Esophagus squamous epithelium (tissue), 4 donors: Measurements from ENCODE around the gene PCNT.

ENCODE experiments used
- POLR2A ChIP-seq, 4 donors: fragments of 450-650 bp; IDR thresholded peaks; one replicate each; pipeline ENCODE4 v1.6.1; 2017; ENCODE audit warnings: antibody characterized with exemption in 4 of 4, mild to moderate bottlenecking in 4 of 4, moderate library complexity in 3 of 4
- TF ChIP-seq, protein P1 (sequence below), 6 experiments: fragments of 450-650 bp in 4 of 6; fragments of 200-600 bp in 2 of 6; sonication (generic) in 2 of 6; IDR thresholded peaks; one replicate each; pipeline ENCODE4 v1.5.1; 2016 to 2019; ENCODE audit warnings: antibody characterized with exemption in 6 of 6, mild to moderate bottlenecking in 4 of 6, moderate library complexity in 4 of 6

- TF ChIP-seq, protein P1, sequence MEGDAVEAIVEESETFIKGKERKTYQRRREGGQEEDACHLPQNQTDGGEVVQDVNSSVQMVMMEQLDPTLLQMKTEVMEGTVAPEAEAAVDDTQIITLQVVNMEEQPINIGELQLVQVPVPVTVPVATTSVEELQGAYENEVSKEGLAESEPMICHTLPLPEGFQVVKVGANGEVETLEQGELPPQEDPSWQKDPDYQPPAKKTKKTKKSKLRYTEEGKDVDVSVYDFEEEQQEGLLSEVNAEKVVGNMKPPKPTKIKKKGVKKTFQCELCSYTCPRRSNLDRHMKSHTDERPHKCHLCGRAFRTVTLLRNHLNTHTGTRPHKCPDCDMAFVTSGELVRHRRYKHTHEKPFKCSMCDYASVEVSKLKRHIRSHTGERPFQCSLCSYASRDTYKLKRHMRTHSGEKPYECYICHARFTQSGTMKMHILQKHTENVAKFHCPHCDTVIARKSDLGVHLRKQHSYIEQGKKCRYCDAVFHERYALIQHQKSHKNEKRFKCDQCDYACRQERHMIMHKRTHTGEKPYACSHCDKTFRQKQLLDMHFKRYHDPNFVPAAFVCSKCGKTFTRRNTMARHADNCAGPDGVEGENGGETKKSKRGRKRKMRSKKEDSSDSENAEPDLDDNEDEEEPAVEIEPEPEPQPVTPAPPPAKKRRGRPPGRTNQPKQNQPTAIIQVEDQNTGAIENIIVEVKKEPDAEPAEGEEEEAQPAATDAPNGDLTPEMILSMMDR (IDR thresholded peaks at IDR 0.05): no peak
- TF ChIP-seq POLR2A (IDR thresholded peaks at IDR 0.05): no peak
Observed at GRCh38 chr21:46340998-46341397, 17.0 kb downstream of the PCNT start.
